ENCODE measurements around the gene TTLL8.

Gene TTLL8

DNA sequence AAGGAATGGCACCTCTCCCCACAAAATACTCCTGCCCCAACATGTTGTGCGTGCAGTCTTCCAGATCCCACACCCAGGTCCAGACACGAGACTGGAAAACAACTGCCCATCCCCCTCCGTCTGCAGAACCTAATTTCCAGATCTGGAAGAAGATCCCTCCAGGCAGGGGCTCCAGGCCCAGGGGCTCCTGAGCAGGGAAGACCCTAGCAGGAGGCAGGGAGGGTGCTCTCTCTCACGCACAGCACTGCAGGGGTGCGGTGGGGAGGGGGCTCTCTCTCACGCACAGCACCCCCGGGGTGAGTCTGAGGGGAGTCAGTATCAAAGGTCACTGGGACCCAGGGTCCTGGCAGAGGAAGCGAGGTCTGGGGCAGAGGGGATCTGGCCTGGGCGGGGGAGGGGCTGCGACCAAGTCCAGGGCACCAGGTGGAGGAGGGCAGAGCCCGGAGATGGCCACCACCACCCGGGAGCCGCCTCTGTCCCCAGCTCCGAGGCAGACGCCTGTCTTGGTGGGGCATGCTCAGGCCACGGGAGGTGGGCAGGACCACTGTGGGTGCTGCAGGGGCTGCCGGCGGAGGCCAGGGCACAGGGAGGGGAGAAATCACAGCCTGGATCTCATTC, 25.5 kb upstream of the TTLL8 start:
- DNase-seq (ENCODE audit: insufficient read length, low spot score) (no peak), FAIRE-seq (no peak)

- FAIRE-seq = no peak
These were observed 24.9 kb upstream of the TTLL8 start for GRCh38 chr22:50082961-50083461.

GRCh38 chr22:50082197-50082715, 24.2 kb upstream of the TTLL8 start:
- FAIRE-seq (no peak), DNase-seq (ENCODE audit: insufficient read length, low spot score) (no peak)

More at GRCh38 chr22:50082961-50083461, 24.9 kb upstream of the TTLL8 start:
- DNase-seq (ENCODE audit: insufficient read length, low spot score) = no peak

DNA sequence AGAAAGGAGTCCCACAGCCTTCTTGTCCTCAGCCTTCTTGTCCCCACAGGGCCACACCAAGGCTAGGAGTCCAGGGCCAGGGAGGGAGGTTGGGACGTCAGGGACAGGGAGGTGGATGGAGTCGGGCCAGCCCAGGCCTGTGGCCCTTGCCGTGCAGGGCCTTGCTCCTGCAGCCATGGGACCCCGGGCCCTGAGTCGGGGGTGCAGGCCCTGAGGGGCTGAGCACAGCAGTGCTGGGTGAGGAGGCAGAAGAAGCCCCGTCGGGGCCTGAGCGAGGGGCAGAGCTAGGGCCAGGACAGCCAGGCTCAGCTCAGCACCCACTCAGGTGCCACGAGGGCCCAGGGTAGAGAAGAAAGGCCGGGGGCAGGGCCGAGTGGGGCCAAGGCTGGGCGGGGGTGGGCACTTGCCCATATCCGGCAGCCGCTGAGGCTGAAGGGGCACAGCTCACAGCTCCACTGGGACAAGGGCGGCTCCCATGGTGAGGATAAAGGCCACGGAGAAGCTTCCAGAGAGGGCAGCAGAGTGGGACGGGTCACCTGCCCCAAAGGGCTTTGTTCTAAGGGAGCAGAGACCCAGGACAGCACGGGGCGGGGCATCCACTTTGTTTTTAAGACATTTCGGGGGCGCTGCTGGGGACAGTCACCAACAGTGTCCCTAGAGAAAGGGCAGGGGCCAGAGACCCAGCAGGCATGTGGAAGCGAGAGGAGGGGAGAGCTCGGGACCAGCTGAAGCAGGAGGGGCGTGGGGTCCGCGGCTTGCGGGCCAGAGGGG, 23.5 kb upstream of the TTLL8 start:
- FAIRE-seq (no peak), DNase-seq (ENCODE audit: insufficient read length, low spot score) (no peak)

DNA sequence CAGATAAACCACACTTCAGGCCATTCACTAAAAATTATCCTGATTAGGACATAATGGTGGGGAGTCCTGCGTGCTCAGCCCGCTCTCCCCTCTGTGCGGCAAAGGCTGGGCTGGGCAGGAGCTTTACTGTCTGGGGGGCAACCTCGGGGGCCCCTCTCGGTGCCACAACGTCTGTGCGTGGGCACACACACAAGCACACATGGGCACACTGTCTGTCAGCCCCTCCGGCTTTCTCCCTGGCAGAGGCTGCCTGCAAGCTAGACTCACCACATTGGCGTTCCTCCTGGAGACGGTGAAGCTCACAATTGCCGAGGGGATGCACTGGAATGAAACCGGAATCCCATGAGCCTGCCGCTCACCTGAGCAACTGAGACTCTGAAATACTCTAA, 22.0 kb upstream of the TTLL8 start:
- DNase-seq (ENCODE audit: insufficient read length, low spot score) (no peak), FAIRE-seq (no peak)

DNA sequence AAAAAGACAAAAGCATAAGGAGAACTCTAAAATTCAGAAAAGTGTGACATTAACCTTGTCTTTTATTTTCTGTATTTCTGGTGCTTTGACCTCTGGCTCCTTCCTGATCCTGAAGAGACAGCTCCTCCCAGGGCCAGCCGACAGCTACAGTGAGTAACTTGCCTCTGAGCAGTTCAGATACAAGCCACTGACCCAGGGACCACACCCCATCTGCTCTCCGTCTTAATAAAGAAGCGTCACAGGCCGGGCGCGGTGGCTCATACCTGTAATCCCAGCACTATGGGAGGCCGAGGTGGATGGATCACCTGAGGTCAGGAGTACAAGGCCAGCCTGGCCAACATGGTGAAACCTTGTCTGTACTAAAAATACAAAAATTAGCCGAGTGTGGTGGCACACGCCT, 20.7 kb upstream of the TTLL8 start:
- no peak for DNase-seq (ENCODE audit: insufficient read length, low spot score)
- no peak for FAIRE-seq

DNA sequence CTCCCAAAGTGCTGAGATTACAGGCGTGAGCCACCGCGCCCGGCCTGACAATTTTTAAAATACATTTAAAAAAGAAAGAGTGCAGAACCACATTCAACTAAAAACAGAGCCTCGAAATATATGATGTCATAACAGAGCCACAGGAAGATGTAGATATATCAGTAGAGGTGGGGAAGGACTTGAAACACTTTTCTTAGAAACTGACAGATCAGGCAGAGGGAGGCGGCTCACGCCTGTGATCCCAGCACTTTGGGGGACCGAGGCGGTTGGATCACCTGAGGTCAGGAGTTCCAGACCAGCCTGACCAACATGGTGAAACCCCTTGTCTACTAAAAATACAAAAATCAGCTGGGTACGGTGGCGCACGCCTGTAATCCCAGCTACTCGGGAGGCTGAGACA, 20.1 kb upstream of the TTLL8 start:
- FAIRE-seq = no peak

GRCh38 chr22:50076646-50077535, 18.8 kb upstream of the TTLL8 start:
- DNase-seq (ENCODE audit: insufficient read length, low spot score) (no peak), FAIRE-seq (no peak)

More for the DNA sequence above, 20.1 kb upstream of the TTLL8 start:
- DNase-seq (ENCODE audit: insufficient read length, low spot score) = no peak

DNA sequence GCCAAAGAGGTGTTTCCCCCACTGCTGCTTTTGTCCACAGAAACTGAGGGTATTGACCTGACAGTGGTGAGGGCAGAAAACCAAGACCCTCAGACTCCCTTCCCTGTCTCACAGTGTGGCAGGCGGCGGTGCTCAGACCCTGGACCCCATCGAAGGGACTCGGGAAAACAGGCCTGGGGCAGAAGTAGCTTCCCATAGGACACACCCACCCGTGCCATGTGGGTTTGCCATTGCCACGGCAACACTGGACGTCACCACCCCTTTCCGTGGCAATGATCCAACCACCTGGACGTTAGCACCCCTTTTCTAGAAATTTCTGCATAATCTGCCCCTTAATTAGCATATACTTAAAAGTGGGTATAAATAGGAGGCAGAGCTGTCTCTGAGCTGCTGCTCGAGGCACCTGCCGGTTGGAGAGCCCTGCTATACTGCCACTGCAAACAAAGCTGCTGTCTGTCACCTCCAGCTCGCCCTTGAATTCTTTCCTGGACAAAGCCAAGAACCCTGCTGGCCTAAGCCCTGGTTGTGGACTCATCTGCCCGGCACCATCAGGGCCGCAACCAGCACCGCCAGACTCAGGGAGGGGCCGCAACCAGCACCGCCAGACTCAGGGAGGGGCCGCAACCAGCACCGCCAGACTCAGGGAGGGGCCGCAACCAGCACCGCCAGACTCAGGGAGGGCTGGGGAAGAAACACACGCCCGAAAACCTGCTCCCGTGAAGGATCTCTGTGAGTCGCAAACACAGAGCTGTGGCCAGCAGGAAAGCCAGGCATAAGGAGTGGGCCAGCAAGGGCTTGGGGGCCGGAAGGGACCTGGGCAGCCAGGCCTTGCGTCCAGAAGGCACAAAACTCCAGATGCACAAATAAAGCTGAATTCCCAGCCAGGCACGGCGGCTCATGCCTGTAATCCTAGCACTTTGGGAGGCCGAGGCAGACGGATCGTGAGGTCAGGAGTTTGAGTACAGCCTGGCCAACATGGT, 16.7 kb upstream of the TTLL8 start:
- DNase-seq (ENCODE audit: insufficient read length, low spot score) (no peak), FAIRE-seq (no peak)

- no peak for FAIRE-seq
- no peak for DNase-seq (ENCODE audit: insufficient read length, low spot score)
These were observed 16.0 kb upstream of the TTLL8 start for GRCh38 chr22:50074056-50074455.

DNA sequence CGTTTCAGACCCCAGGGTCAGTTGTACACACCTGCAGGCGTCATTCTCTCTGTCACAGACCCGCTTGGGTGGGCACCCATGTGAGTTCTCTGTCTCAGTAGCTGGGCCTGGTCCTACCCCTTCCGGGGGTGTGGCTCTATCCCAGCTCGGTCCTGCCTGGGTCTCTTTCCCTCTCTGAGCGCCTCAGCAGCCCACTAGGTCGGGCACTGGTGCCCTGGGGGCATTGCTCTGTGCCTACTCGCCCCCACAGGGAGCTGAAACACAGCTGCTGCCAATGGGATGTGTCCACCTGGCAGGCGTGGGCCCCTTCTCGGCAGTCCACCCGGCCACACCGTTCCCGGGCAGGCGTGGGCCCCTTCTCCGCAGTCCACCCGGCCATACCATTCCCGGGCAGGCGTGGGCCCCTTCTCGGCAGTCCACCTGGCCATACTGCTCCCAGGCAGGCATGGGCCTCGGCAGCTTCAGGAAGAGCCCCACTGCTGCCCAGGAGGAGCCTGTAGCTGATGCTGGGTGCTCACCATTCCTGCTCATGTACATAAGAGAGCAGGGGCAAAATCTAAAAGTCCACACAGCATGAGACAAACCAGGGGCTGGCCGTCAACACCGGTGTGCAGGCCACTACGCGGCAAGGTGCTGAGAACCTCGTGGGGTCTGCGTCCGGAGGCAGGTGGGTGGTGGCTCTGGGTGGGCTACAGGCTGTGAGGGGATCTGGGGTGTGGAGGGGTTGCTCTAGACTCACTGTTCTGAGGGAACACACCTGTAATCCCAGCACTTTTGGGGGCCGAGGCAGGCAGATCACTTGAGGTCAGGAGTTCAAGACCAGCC, 14.8 kb upstream of the TTLL8 start:
- FAIRE-seq = no peak

DNA sequence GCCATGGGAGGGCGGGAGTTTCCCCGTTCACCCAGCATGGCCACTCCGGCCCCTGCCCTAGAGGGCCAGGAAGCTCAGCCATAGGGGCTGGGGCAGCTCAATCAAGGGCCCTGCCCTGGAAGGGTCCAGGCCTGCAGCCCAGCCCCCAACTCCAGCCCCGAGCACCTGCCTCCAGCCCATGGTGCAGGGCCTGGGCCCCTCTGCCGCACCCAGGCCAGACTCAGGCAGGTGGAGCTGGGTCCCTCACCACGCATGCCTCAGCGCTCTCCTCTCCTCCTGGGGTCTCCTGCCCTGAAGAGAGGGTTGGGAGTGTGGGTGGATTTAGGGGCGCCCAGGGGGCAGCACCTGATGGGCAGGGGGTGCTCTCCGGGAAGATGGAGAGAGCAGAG, 14.1 kb upstream of the TTLL8 start:
- no peak for DNase-seq (ENCODE audit: insufficient read length, low spot score)
- no peak for FAIRE-seq

More for the DNA sequence above, 14.8 kb upstream of the TTLL8 start:
- no peak for DNase-seq (ENCODE audit: insufficient read length, low spot score)

GRCh38 chr22:50071432-50072166, 13.5 kb upstream of the TTLL8 start:
- DNase-seq (ENCODE audit: insufficient read length, low spot score) = no peak
- no peak for FAIRE-seq

GRCh38 chr22:50070366-50070765, 12.3 kb upstream of the TTLL8 start:
- DNase-seq (ENCODE audit: insufficient read length, low spot score) (no peak), FAIRE-seq (no peak)

DNA sequence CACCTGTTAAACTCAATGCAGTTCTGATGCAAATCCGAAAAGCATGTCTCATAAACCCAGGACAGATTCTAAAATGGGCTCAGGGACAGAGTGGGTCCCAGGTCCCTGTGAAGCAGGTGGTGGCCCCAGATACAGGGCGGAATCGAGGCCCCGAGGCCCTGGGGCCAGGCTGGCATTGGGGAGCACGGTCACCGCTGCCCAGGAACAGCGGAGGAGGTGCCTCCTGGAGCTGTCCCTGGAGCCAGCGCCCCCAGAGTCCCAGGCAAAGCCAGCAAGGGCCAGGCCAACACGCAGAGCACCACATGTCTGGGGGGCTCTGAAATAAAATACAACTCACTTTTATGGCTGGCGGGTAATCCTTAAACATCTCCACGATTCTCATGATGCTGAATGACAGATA, 10.0 kb upstream of the TTLL8 start:
- no peak for FAIRE-seq

DNA sequence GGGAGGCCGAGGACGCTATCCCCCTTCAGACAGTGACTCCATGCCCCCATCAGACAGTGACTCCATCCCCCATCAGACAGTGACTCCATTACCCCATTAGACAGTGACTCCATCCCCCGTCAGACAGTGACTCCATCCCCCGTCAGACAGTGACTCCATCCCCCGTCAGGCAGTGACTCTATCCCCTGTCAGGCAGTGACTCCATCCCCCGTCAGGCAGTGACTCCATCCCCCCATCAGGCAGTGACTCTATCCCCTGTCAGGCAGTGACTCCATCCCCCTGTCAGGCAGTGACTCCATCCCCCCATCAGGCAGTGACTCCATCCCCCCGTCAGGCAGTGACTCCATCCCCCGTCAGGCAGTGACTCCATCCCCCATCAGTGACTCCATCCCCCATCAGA, 9.1 kb upstream of the TTLL8 start:
- FAIRE-seq (no peak), DNase-seq (ENCODE audit: insufficient read length, low spot score) (no peak)

More for the DNA sequence above, 10.0 kb upstream of the TTLL8 start:
- DNase-seq (ENCODE audit: insufficient read length, low spot score) = no peak

DNA sequence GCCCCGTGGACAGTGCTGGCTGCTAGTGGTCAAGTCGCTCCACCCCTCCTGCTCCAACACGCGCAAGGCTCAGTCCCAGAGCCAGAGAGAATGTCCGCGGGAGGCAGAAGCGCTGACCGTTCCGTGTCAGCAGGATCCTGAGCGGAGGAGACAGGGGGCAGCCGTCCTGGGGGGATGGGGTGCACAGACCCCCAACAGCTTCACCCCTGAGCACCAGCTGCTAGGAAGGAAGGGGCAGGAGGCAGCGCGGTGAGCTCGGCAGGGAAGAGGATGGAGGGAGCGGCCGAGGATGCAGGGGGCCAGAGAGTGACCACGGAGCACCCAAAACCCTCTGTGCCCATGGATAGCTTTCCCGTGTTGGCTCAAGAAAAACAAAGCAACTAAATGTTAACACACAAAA, 6.4 kb upstream of the TTLL8 start:
- FAIRE-seq = no peak
- DNase-seq (ENCODE audit: insufficient read length, low spot score) = no peak

Measured in HTR-8/SVneo (cell line).